LHCN-M2 (cell line): ENCODE measurements around the gene HNRNPH3. TPM values are rescaled to one million over a fixed set of nuclear protein-coding genes. Genes with fewer than 3 reads are reported as not detected.
"Not testable (repeated sequence)": the region's sequence is repeated elsewhere in the genome, so short reads cannot be mapped to it uniquely, and the experiment has no call there.

Experiments
- DNase-seq: peaks from one replicate; pipeline ENCODE4 v3.0.0-alpha.2; 2012; ENCODE audit warnings: low read depth
- polyA plus RNA-seq: library from polyadenylated mRNA; unstranded; fragments of >200 nt; gene quantifications from one replicate; pipeline ENCODE4 v1.2.1, GENCODE V29; 2012; ENCODE audit warnings: missing spikeins
- total RNA-seq: library from RNA; depleted of rRNA; stranded (reverse); fragments of >200 nt; gene quantifications from 2 replicates; pipeline ENCODE4 v1.2.3, GENCODE V29; 2014; rRNA removed

Gene HNRNPH3
- total RNA-seq = 20.0 and 36.6 TPM in 2 replicates
- polyA plus RNA-seq = 201 TPM

- DNase-seq = peak; percentile 96
Measured at GRCh38 chr10:68331455-68332258, at the start of gene HNRNPH3. Gene HNRNPH3 (plus strand): TSS chr10:68332064. CDS start chr10:68337222, 5,158 bp downstream.

- peak; percentile 72 for DNase-seq
Measured at GRCh38 chr10:68284062-68285001, 47.5 kb upstream of the HNRNPH3 start.

- no peak for DNase-seq
Measured at GRCh38 chr10:68288717-68289116, 43.1 kb upstream of the HNRNPH3 start.

- no peak for DNase-seq
Measured at GRCh38 chr10:68290736-68291135, 41.1 kb upstream of the HNRNPH3 start.

- no peak for DNase-seq
Measured at GRCh38 chr10:68296843-68297663, 34.8 kb upstream of the HNRNPH3 start.

- DNase-seq = no peak
Measured at GRCh38 chr10:68301301-68301700, 30.6 kb upstream of the HNRNPH3 start.

- DNase-seq = peak; percentile 62
Measured at GRCh38 chr10:68301790-68302502, 29.9 kb upstream of the HNRNPH3 start.

GRCh38 chr10:68302503-68302823 lies 29.4 kb upstream of the HNRNPH3 start:
- DNase-seq = no peak

- DNase-seq = no peak
Measured at GRCh38 chr10:68302871-68303270, 29.0 kb upstream of the HNRNPH3 start.

- no peak for DNase-seq
Measured at GRCh38 chr10:68303849-68304412, 27.9 kb upstream of the HNRNPH3 start.

GRCh38 chr10:68305854-68306253 lies 26.0 kb upstream of the HNRNPH3 start:
- DNase-seq = no peak

- no peak for DNase-seq
Measured at GRCh38 chr10:68310531-68310930, 21.3 kb upstream of the HNRNPH3 start.

- not testable (repeated sequence) for DNase-seq
Measured at GRCh38 chr10:68314930-68315329, 16.9 kb upstream of the HNRNPH3 start.

- no peak for DNase-seq
Measured at GRCh38 chr10:68315582-68315981, 16.3 kb upstream of the HNRNPH3 start.

- DNase-seq = no peak
Measured at GRCh38 chr10:68318331-68319059, 13.4 kb upstream of the HNRNPH3 start.

GRCh38 chr10:68324396-68324795 lies 7.5 kb upstream of the HNRNPH3 start:
- DNase-seq = not testable (repeated sequence)

GRCh38 chr10:68327889-68328786 lies 3.7 kb upstream of the HNRNPH3 start:
- DNase-seq = peak; percentile 83

- DNase-seq = no peak
Measured at GRCh38 chr10:68329506-68329861, 2.4 kb upstream of the HNRNPH3 start.
